Measurements from ENCODE around the gene SLC1A7. TPM values are rescaled to one million over a fixed set of nuclear protein-coding genes. Genes with fewer than 3 reads are reported as not detected.

Gene SLC1A7
- total RNA-seq, 1 donor from 2014 or later, result 0.43 TPM

GRCh38 chr1:53138991-53139884, 3.2 kb downstream of the SLC1A7 start:
- intact Hi-C loops (cut with DNase I), result no loop called here
- no peak for DNase-seq (ENCODE audit: low spot score)

GRCh38 chr1:53137729-53138128, 4.7 kb downstream of the SLC1A7 start:
- intact Hi-C loops (cut with DNase I), result no loop called here
- DNase-seq (ENCODE audit: low spot score), result no peak

GRCh38 chr1:53135735-53136114, 6.7 kb downstream of the SLC1A7 start:
- no peak for DNase-seq (ENCODE audit: low spot score)
- intact Hi-C loops (cut with DNase I), result no loop called here

GRCh38 chr1:53134961-53135734, 7.3 kb downstream of the SLC1A7 start:
- intact Hi-C loops (cut with DNase I), result no loop called here
- DNase-seq (ENCODE audit: low spot score), result no peak

- no peak for DNase-seq (ENCODE audit: low spot score)
- intact Hi-C loops (cut with DNase I), result no loop called here
These were observed 8.4 kb downstream of the SLC1A7 start for GRCh38 chr1:53134042-53134485.

- no peak for DNase-seq (ENCODE audit: low spot score)
- intact Hi-C loops (cut with DNase I), result no loop called here
These were observed 9.0 kb downstream of the SLC1A7 start for GRCh38 chr1:53133261-53134041.

GRCh38 chr1:53132176-53132575, 10.3 kb downstream of the SLC1A7 start:
- DNase-seq (ENCODE audit: low spot score), result peak; percentile 55
- intact Hi-C loops (cut with DNase I), result no loop called here

GRCh38 chr1:53131590-53131938, 10.9 kb downstream of the SLC1A7 start:
- intact Hi-C loops (cut with DNase I), result no loop called here
- peak; percentile 43 for DNase-seq (ENCODE audit: low spot score)

GRCh38 chr1:53130878-53131589, 11.4 kb downstream of the SLC1A7 start:
- DNase-seq (ENCODE audit: low spot score), result peak; percentile 27
- intact Hi-C loops (cut with DNase I), result no loop called here

- intact Hi-C loops (cut with DNase I), result no loop called here
- DNase-seq (ENCODE audit: low spot score), result peak; percentile 27
These were observed 11.9 kb downstream of the SLC1A7 start for GRCh38 chr1:53130598-53130877.

- DNase-seq (ENCODE audit: low spot score), result peak; percentile 35
- intact Hi-C loops (cut with DNase I), result no loop called here
These were observed 12.4 kb downstream of the SLC1A7 start for GRCh38 chr1:53129891-53130597.

- intact Hi-C loops (cut with DNase I), result no loop called here
- no peak for DNase-seq (ENCODE audit: low spot score)
These were observed 14.0 kb downstream of the SLC1A7 start for GRCh38 chr1:53128401-53128800.

GRCh38 chr1:53127546-53127945, 14.9 kb downstream of the SLC1A7 start:
- intact Hi-C loops (cut with DNase I), result no loop called here
- no peak for DNase-seq (ENCODE audit: low spot score)

GRCh38 chr1:53126495-53126894, 15.9 kb downstream of the SLC1A7 start:
- no peak for DNase-seq (ENCODE audit: low spot score)
- intact Hi-C loops (cut with DNase I), result no loop called here

- no peak for DNase-seq (ENCODE audit: low spot score)
- intact Hi-C loops (cut with DNase I), result no loop called here
These were observed 16.6 kb downstream of the SLC1A7 start for GRCh38 chr1:53125623-53126360.

- intact Hi-C loops (cut with DNase I), result no loop called here
- no peak for DNase-seq (ENCODE audit: low spot score)
These were observed 17.3 kb downstream of the SLC1A7 start for GRCh38 chr1:53125122-53125521.

- intact Hi-C loops (cut with DNase I), result loop anchor here (5.0 kb wide), 2 partner anchors 54 to 61 kb away; partner anchors contain the start of gene PODN
- no peak for DNase-seq (ENCODE audit: low spot score)
These were observed 18.8 kb downstream of the SLC1A7 start for GRCh38 chr1:53123453-53124140.

GRCh38 chr1:53122961-53123413, 19.5 kb downstream of the SLC1A7 start:
- intact Hi-C loops (cut with DNase I), result loop anchor here (5.0 kb wide), 2 partner anchors 54 to 61 kb away; partner anchors contain the start of gene PODN
- DNase-seq (ENCODE audit: low spot score), result no peak
